ENCODE data around the gene MCAT. TPM values are rescaled to one million over a fixed set of nuclear protein-coding genes. Genes with fewer than 3 reads are reported as not detected.
A peak's percentile ranks its signal among the peaks of the same experiment; 100 is the strongest.
"Not testable (repeated sequence)": the region's sequence is repeated elsewhere in the genome, so short reads cannot be mapped to it uniquely, and the experiment has no call there.

The MCAT gene
- total RNA-seq, 4 donors from 2014 or later, result 17.1 to 26.7 (median 22.1) TPM

GRCh38 chr22:43110927-43111623 is 32.1 kb downstream of the MCAT start:
- H3K27ac ChIP-seq, result peak overlapping the region; percentile 24 to 76 (median 68)
- TF ChIP-seq POLR2A (IDR thresholded peaks at IDR 0.05) (no peak), CTCF (IDR thresholded peaks at IDR 0.05) (peak in 1 of 6 experiments; percentile 23)
- H3K4me3 ChIP-seq, result peak overlapping the region; percentile 48 to 73 (median 66)
- 2 to 10% methylated on average over 13 to 16 of the region's 86 CpGs for WGBS, 2 donors
- peaks cover 14 to 37% (median 17%) of the 10 kb centered on the region in 3 donors for H3K4me1 ChIP-seq
- DNase-seq, result no peak
- no peaks in the 10 kb centered on the region for H3K36me3 ChIP-seq
- peaks cover 0 to 62% (median 1%) of the 10 kb centered on the region in 4 donors for H3K27me3 ChIP-seq
- intact Hi-C loops (cut with DNase I), result no loop called here
- no peaks in the 10 kb centered on the region for H3K9me3 ChIP-seq

- Histone ChIP-seq H3K9me3 (no peaks in the 10 kb centered on the region), H3K36me3 (no peaks in the 10 kb centered on the region), H3K27me3 (peaks cover 0 to 62% (median 1%) of the 10 kb centered on the region in 4 donors), H3K4me3 (peak within 1 kb of the TSS; percentile 48 to 73 (median 66)), H3K4me1 (peaks cover 14 to 37% (median 17%) of the 10 kb centered on the region in 3 donors), H3K27ac (peak within 1 kb of the TSS; percentile 24 to 76 (median 68))
- DNase-seq, result no peak
- 0% methylated on average over 2 to 8 of the region's 49 CpGs for WGBS, 2 donors
- intact Hi-C loops (cut with DNase I), result no loop called here
- peak in 1 of 4 donors; percentile 21 for TF ChIP-seq POLR2A (IDR thresholded peaks at IDR 0.05)
- peak in 1 of 6 experiments; percentile 21 for TF ChIP-seq CTCF (IDR thresholded peaks at IDR 0.05)
Observed at GRCh38 chr22:43110444-43110926, 32.7 kb downstream of the MCAT start, which contains the start of gene BIK. Gene BIK, plus strand, starts transcription at chr22:43110750. Its CDS starts 13,273 bp downstream, at chr22:43124023.

- no peak for DNase-seq
- no peaks in the 10 kb centered on the region for H3K9me3 ChIP-seq
- no peaks in the 10 kb centered on the region for H3K36me3 ChIP-seq
- H3K4me1 ChIP-seq, result peaks cover 14 to 37% (median 17%) of the 10 kb centered on the region in 3 donors
- H3K4me3 ChIP-seq, result peak overlapping the region; percentile 48 to 73 (median 66)
- intact Hi-C loops (cut with DNase I), result no loop called here
- H3K27me3 ChIP-seq, result peaks cover 0 to 58% (median 1%) of the 10 kb centered on the region in 4 donors
- 1 to 14% methylated on average over 16 to 17 of the region's 32 CpGs for WGBS, 2 donors
- no peak overlapping the region for H3K27ac ChIP-seq
- TF ChIP-seq POLR2A (IDR thresholded peaks at IDR 0.05), result no peak
- no peak for TF ChIP-seq CTCF (IDR thresholded peaks at IDR 0.05)
Observed at GRCh38 chr22:43109921-43110443, 33.2 kb downstream of the MCAT start.

DNA sequence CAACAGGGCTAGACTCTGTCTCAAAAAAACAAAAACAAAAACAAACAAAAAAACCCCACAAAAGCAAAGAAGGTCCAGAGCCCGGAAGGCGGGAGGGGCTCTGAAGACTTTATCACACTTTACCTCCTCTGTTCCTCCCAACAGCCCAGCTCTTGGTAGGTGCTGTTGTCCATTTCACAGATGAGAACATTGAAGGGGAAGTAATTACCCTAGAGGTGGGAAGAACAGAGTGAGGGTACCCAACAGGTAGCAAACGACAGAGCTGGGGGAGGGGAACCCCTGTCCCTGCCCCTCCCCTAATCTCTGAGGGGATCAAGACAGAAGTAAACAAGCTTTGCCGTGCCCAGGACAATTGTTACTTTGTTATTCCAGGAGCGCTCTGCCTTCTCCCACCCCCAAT is 33.7 kb downstream of the MCAT start:
- intact Hi-C loops (cut with DNase I), result no loop called here
- Histone ChIP-seq H3K36me3 (no peaks in the 10 kb centered on the region), H3K9me3 (no peaks in the 10 kb centered on the region), H3K27me3 (peaks cover 0 to 53% (median 1%) of the 10 kb centered on the region in 4 donors), H3K4me1 (peaks cover 14 to 36% (median 17%) of the 10 kb centered on the region in 3 donors), H3K4me3 (no peak overlapping the region), H3K27ac (no peak overlapping the region)
- no peak for TF ChIP-seq POLR2A (IDR thresholded peaks at IDR 0.05)
- TF ChIP-seq CTCF (IDR thresholded peaks at IDR 0.05), result no peak
- no peak for DNase-seq
- WGBS, 2 donors, result 51% methylated on average over 4 to 5 of the region's 5 CpGs

DNA sequence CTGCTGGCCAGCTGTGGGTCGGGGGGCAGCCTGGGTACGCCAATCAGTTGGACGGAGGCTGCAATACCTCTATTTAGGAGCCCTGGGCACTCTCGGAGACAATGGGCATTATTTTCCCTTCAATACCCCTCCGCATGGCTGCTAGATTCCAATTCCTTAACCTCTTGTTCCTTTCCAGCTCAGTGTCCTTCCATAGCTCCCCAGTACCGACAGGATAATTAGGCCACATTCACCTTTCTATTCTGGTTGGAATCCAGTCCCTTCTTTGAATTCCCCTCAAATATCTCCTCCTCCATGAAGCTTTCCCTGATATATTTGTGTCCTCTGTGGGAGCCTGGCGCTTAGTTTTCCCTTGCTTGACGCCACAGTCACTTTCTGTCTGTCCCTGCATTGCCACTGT is 36.9 kb downstream of the MCAT start:
- Histone ChIP-seq H3K36me3 (no peaks in the 10 kb centered on the region), H3K4me3 (no peak overlapping the region), H3K27ac (no peak overlapping the region), H3K4me1 (peaks cover 13 to 24% (median 15%) of the 10 kb centered on the region in 3 donors), H3K27me3 (peaks cover 0 to 22% (median under 1%) of the 10 kb centered on the region in 4 donors), H3K9me3 (no peaks in the 10 kb centered on the region)
- WGBS, 2 donors, result 88 to 89% methylated on average over 8 of the region's 8 CpGs
- TF ChIP-seq POLR2A (IDR thresholded peaks at IDR 0.05), result no peak
- no peak for DNase-seq
- intact Hi-C loops (cut with DNase I), result no loop called here

GRCh38 chr22:43104950-43105349 is 38.2 kb downstream of the MCAT start:
- H3K27ac ChIP-seq; H3K27me3 ChIP-seq; H3K9me3 ChIP-seq; H3K36me3 ChIP-seq; H3K4me3 ChIP-seq; DNase-seq; intact Hi-C loops (cut with DNase I): not testable (repeated sequence)
- peaks cover 0 to 18% (median 8%) of the 10 kb centered on the region in 3 donors for H3K4me1 ChIP-seq
- WGBS, 2 donors, result 84 to 96% methylated on average over 3 of the region's 3 CpGs

DNA sequence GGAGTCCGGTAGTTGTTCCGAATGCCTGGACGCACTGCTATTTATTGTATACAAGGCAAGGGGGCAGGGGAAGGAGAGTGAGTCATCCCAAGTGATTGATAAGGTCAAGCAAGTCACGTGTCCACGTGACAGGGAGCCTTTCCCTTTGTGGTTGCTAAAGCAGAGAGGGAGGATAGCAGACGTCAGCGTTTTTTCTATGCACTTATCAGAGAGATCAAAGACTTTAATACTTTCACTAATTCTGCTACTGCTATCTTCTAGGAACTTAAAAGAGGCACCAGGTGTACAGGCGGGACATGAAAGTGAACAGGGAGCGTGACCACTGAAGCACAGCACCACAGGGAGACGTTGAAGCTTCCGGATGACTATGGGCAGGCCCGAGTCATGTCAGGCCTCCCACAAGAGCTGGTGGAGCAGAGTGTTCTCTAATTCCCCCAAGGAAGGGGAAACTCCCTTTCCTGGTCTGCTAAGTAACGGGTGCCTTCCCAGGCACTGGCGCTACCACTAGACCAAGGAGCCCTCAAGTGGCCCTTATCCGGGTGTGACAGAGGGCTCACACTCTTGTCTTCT is 39.1 kb downstream of the MCAT start:
- H3K27me3 ChIP-seq; H3K9me3 ChIP-seq; DNase-seq; H3K4me3 ChIP-seq; H3K36me3 ChIP-seq; H3K27ac ChIP-seq; intact Hi-C loops (cut with DNase I): not testable (repeated sequence)
- H3K4me1 ChIP-seq, result peaks cover 0 to 21% (median 16%) of the 10 kb centered on the region in 3 donors
- 44 to 46% methylated on average over 12 to 15 of the region's 15 CpGs for WGBS, 2 donors
